GM21723 (cell line): ENCODE data around the gene KCNAB1.
"Not testable (repeated sequence)": the region's sequence is repeated elsewhere in the genome, so short reads cannot be mapped to it uniquely, and the experiment has no call there.

ENCODE experiments used
- ATAC-seq: cut with Tn5 transposase; IDR thresholded peaks from one replicate; pipeline ENCODE4 v1.9.1; 2021; ENCODE audit warnings: mild to moderate bottlenecking, moderate library complexity; ENCODE audit not compliant: unreplicated experiment

The KCNAB1 gene

GRCh38 chr3:156558389-156558788 lies 438.0 kb downstream of the KCNAB1 start:
- no peak for ATAC-seq

GRCh38 chr3:156559321-156559720 lies 438.9 kb downstream of the KCNAB1 start:
- no peak for ATAC-seq

GRCh38 chr3:156561533-156561932 lies 441.2 kb downstream of the KCNAB1 start:
- ATAC-seq, result no peak

GRCh38 chr3:156562486-156562885 lies 442.1 kb downstream of the KCNAB1 start:
- not testable (repeated sequence) for ATAC-seq

- ATAC-seq, result no peak
Measured at GRCh38 chr3:156563900-156564682, 443.7 kb downstream of the KCNAB1 start.

- not testable (repeated sequence) for ATAC-seq
Measured at GRCh38 chr3:156569016-156569415, 448.6 kb downstream of the KCNAB1 start.

- ATAC-seq, result not testable (repeated sequence)
Measured at GRCh38 chr3:156569881-156570280, 449.5 kb downstream of the KCNAB1 start.

GRCh38 chr3:156575641-156576040 lies 455.3 kb downstream of the KCNAB1 start:
- no peak for ATAC-seq

- ATAC-seq, result no peak
Measured at GRCh38 chr3:156576051-156576450, 455.7 kb downstream of the KCNAB1 start.

- no peak for ATAC-seq
Measured at GRCh38 chr3:156576651-156577348, 456.4 kb downstream of the KCNAB1 start.

- ATAC-seq, result no peak
Measured at GRCh38 chr3:156577736-156578135, 457.4 kb downstream of the KCNAB1 start.

GRCh38 chr3:156579427-156579851 lies 459.1 kb downstream of the KCNAB1 start:
- ATAC-seq, result no peak

GRCh38 chr3:156581033-156581432 lies 460.7 kb downstream of the KCNAB1 start:
- no peak for ATAC-seq

- no peak for ATAC-seq
Measured at GRCh38 chr3:156581954-156582353, 461.6 kb downstream of the KCNAB1 start.

GRCh38 chr3:156582532-156583183 lies 462.3 kb downstream of the KCNAB1 start:
- no peak for ATAC-seq

- no peak for ATAC-seq
Measured at GRCh38 chr3:156583469-156583868, 463.1 kb downstream of the KCNAB1 start.

GRCh38 chr3:156586905-156587759 lies 466.8 kb downstream of the KCNAB1 start:
- ATAC-seq, result peak; percentile 76

GRCh38 chr3:156587760-156588069 lies 467.3 kb downstream of the KCNAB1 start:
- ATAC-seq, result peak; percentile 50
